ENCODE results near the gene AATF. TPM values are rescaled to one million over a fixed set of nuclear protein-coding genes. Genes with fewer than 3 reads are reported as not detected.

The AATF gene
- total and polyA plus RNA-seq, 2 experiments from 2014 or later = 31.2 to 35.7 TPM

DNA sequence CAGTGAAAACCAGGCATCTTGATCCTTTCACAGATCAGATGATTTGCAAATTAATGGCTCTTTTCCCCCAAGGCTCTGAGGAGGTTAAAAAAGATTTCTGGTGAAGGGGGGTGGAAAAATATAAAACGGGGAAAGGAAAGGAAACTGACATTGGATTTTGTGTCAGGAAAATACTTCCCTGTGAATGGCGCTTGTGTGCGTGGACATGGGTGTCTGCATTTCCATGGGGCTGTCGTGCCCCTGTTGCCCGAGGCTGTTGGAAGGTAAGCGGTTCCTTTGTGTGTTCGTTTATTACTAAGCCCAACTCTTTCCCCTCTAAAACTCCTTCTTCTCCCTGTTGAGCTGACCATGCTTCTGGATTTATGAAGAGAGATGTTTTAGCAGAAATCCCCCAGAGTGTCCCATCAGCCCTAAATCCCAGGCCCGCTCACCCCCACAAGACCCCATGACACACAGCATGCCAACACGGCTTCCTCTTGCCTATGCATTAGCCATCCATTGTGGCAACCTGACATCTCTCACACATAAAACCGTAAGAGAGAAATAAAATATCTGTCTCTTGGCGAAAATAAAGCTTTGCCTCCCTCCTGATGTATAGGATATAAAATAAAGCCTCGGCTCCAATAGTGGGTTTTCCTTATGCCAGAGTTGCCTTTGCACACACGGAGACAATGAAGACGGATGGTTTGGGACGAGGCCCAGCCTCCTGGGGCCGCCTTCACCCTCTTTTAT lies 18.7 kb upstream of the AATF start:
- Histone ChIP-seq H3K36me3 (replicated peaks; ENCODE audit: insufficient read depth, low read depth) (no peaks in the 10 kb centered on the region), H3K79me2 (no peaks in the 10 kb centered on the region), H3K9me3 (ENCODE audit: low read depth) (no peaks in the 10 kb centered on the region), H3K4me1 (ENCODE audit: insufficient read depth) (peaks cover 19% of the 10 kb centered on the region), H4K20me1 (ENCODE audit: insufficient read depth, poor library complexity, severe bottlenecking) (no peaks in the 10 kb centered on the region), H3K4me2 (no peak overlapping the region), H2AFZ (no peak overlapping the region), H3K4me3 (no peak overlapping the region), H3K9me2 (replicated peaks; ENCODE audit: insufficient read depth) (no peaks in the 10 kb centered on the region), H3K27me3 (peaks cover 85% of the 10 kb centered on the region), H3K27ac (no peak overlapping the region)
- WGBS (ENCODE audit: low lambda C conversion rate, missing lambda C conversion rate) = 55% methylated on average over 15 of the region's 16 CpGs
- no peak for DNase-seq (ENCODE audit: low spot score)
- no peak for TF ChIP-seq EZH2phosphoT487 (IDR thresholded peaks at IDR 0.05; ENCODE audit: low read depth, severe bottlenecking, unreplicated experiment)
- TF ChIP-seq EZH2 (IDR thresholded peaks at IDR 0.05; ENCODE audit: borderline replicate concordance) = no peak
- TF ChIP-seq, protein P1, sequence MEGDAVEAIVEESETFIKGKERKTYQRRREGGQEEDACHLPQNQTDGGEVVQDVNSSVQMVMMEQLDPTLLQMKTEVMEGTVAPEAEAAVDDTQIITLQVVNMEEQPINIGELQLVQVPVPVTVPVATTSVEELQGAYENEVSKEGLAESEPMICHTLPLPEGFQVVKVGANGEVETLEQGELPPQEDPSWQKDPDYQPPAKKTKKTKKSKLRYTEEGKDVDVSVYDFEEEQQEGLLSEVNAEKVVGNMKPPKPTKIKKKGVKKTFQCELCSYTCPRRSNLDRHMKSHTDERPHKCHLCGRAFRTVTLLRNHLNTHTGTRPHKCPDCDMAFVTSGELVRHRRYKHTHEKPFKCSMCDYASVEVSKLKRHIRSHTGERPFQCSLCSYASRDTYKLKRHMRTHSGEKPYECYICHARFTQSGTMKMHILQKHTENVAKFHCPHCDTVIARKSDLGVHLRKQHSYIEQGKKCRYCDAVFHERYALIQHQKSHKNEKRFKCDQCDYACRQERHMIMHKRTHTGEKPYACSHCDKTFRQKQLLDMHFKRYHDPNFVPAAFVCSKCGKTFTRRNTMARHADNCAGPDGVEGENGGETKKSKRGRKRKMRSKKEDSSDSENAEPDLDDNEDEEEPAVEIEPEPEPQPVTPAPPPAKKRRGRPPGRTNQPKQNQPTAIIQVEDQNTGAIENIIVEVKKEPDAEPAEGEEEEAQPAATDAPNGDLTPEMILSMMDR (IDR thresholded peaks at IDR 0.05; ENCODE audit: poor library complexity) = no peak

DNA sequence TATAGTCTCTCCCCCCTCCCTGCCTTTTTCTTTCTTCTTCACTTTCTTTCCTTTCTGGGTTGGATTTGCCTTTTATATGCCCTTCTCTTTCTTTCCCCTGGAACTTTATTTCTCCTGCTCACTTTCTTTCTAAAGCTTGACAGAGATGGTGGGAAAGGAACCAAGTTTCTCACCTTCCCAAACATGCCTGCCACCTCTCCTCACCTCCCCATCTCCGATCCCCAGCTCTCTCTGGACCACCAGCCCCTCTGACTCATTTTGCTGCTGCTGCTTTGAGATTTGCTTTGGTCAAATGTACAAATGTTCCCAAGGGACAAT lies 18.2 kb upstream of the AATF start:
- H2AFZ ChIP-seq = no peak overlapping the region
- no peaks in the 10 kb centered on the region for H3K9me2 ChIP-seq (replicated peaks; ENCODE audit: insufficient read depth)
- H3K27ac ChIP-seq = no peak overlapping the region
- no peak overlapping the region for H3K4me2 ChIP-seq
- WGBS (ENCODE audit: low lambda C conversion rate, missing lambda C conversion rate) = 67% methylated on average over 1 of the region's 1 CpG
- DNase-seq (ENCODE audit: low spot score) = no peak
- no peaks in the 10 kb centered on the region for H3K36me3 ChIP-seq (replicated peaks; ENCODE audit: insufficient read depth, low read depth)
- H3K4me1 ChIP-seq (ENCODE audit: insufficient read depth) = peaks cover 24% of the 10 kb centered on the region
- H3K79me2 ChIP-seq = no peaks in the 10 kb centered on the region
- no peak for TF ChIP-seq EZH2 (IDR thresholded peaks at IDR 0.05; ENCODE audit: borderline replicate concordance)
- TF ChIP-seq, protein P1 (IDR thresholded peaks at IDR 0.05; ENCODE audit: poor library complexity) = no peak
- TF ChIP-seq EZH2phosphoT487 (IDR thresholded peaks at IDR 0.05; ENCODE audit: low read depth, severe bottlenecking, unreplicated experiment) = no peak
- peaks cover 90% of the 10 kb centered on the region for H3K27me3 ChIP-seq
- no peaks in the 10 kb centered on the region for H3K9me3 ChIP-seq (ENCODE audit: low read depth)
- H4K20me1 ChIP-seq (ENCODE audit: insufficient read depth, poor library complexity, severe bottlenecking) = peaks cover 5% of the 10 kb centered on the region
- no peak overlapping the region for H3K4me3 ChIP-seq

DNA sequence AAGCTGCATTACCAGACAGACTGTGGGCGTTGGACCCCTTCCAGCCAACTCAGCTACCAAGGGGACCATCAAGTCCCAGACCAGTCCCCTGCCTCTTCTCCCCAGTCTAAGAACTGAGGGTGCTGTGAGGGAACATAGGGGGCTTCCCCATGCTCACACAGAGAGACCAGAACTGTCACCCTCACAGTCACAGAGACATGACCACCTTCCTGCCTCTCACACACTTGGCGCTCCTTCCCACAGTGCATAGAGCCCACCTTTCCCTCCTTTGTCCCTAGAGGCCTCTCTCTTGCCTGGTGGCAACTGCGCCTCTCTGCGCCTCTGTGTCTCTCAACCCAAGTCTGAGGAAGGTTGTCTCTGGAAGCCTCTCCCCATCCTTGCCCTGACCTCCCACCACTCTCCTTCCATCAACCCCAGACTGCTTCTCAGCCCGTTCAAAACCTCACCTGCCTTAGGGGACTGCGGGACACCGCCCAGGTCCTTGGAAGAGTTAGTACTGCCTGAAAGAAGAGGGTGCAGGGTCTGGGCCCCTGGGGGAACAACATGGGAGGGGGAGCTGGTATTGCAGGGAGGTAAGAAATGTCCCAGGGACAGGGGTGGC lies 17.6 kb upstream of the AATF start:
- TF ChIP-seq EZH2phosphoT487 (IDR thresholded peaks at IDR 0.05; ENCODE audit: low read depth, severe bottlenecking, unreplicated experiment) = no peak
- no peak for TF ChIP-seq EZH2 (IDR thresholded peaks at IDR 0.05; ENCODE audit: borderline replicate concordance)
- TF ChIP-seq, protein P1 (IDR thresholded peaks at IDR 0.05; ENCODE audit: poor library complexity) = no peak
- peaks cover 29% of the 10 kb centered on the region for H3K4me1 ChIP-seq (ENCODE audit: insufficient read depth)
- H3K4me2 ChIP-seq = no peak overlapping the region
- H3K79me2 ChIP-seq = no peaks in the 10 kb centered on the region
- no peak for DNase-seq (ENCODE audit: low spot score)
- 47% methylated on average over 7 of the region's 7 CpGs for WGBS (ENCODE audit: low lambda C conversion rate, missing lambda C conversion rate)
- H3K36me3 ChIP-seq (replicated peaks; ENCODE audit: insufficient read depth, low read depth) = no peaks in the 10 kb centered on the region
- H3K9me2 ChIP-seq (replicated peaks; ENCODE audit: insufficient read depth) = no peaks in the 10 kb centered on the region
- no peak overlapping the region for H3K27ac ChIP-seq
- no peak overlapping the region for H3K4me3 ChIP-seq
- H2AFZ ChIP-seq = no peak overlapping the region
- no peaks in the 10 kb centered on the region for H3K9me3 ChIP-seq (ENCODE audit: low read depth)
- H3K27me3 ChIP-seq = peaks cover 93% of the 10 kb centered on the region
- peaks cover 6% of the 10 kb centered on the region for H4K20me1 ChIP-seq (ENCODE audit: insufficient read depth, poor library complexity, severe bottlenecking)

All from hepatocyte (in vitro differentiated cells).